Dedifferentiated amniotic fluid mesenchymal stem cell (primary cell): ENCODE measurements around the gene NRCAM.

Source experiments
- DNase-seq: peaks from one replicate; pipeline ENCODE4 v3.0.0-alpha.2; 2016; ENCODE audit errors: extremely low spot score

Gene NRCAM

GRCh38 chr7:108308276-108308675 lies 148.0 kb downstream of the NRCAM start:
- no peak for DNase-seq

- DNase-seq = no peak
These were observed 148.6 kb downstream of the NRCAM start for GRCh38 chr7:108307595-108307994.

- DNase-seq = no peak
These were observed 149.0 kb downstream of the NRCAM start for GRCh38 chr7:108307194-108307593.

GRCh38 chr7:108303332-108303731 lies 152.9 kb downstream of the NRCAM start:
- DNase-seq = no peak

- DNase-seq = no peak
These were observed 154.8 kb downstream of the NRCAM start for GRCh38 chr7:108301387-108301786.

GRCh38 chr7:108299251-108299973 lies 156.8 kb downstream of the NRCAM start:
- no peak for DNase-seq

- DNase-seq = no peak
These were observed 159.3 kb downstream of the NRCAM start for GRCh38 chr7:108296911-108297310.

GRCh38 chr7:108294595-108294994 lies 161.6 kb downstream of the NRCAM start:
- no peak for DNase-seq

- no peak for DNase-seq
These were observed 163.1 kb downstream of the NRCAM start for GRCh38 chr7:108293149-108293612.

GRCh38 chr7:108292541-108292940 lies 163.7 kb downstream of the NRCAM start:
- no peak for DNase-seq

GRCh38 chr7:108291791-108292440 lies 164.3 kb downstream of the NRCAM start:
- no peak for DNase-seq

GRCh38 chr7:108291152-108291508 lies 165.1 kb downstream of the NRCAM start:
- DNase-seq = no peak

GRCh38 chr7:108290459-108291151 lies 165.6 kb downstream of the NRCAM start:
- no peak for DNase-seq

- no peak for DNase-seq
These were observed 166.4 kb downstream of the NRCAM start for GRCh38 chr7:108289852-108290251.

- DNase-seq = no peak
These were observed 168.4 kb downstream of the NRCAM start for GRCh38 chr7:108287857-108288256.

GRCh38 chr7:108286290-108286904 lies 169.8 kb downstream of the NRCAM start:
- DNase-seq = no peak

GRCh38 chr7:108285778-108286177 lies 170.5 kb downstream of the NRCAM start:
- DNase-seq = no peak

- DNase-seq = no peak
These were observed 171.2 kb downstream of the NRCAM start for GRCh38 chr7:108285003-108285368.

- no peak for DNase-seq
These were observed 171.8 kb downstream of the NRCAM start for GRCh38 chr7:108284349-108285002.

- DNase-seq = no peak
These were observed 173.0 kb downstream of the NRCAM start for GRCh38 chr7:108283252-108283651.

- no peak for DNase-seq
These were observed 173.7 kb downstream of the NRCAM start for GRCh38 chr7:108282427-108282996.

- DNase-seq = no peak
These were observed 176.1 kb downstream of the NRCAM start for GRCh38 chr7:108280136-108280535.
